GM06990 (cell line): ENCODE measurements around the gene RIC1.

Experiments
- DNase-seq: peaks from one replicate; pipeline ENCODE4 v3.0.0-alpha.2; 2011; ENCODE audit not compliant: insufficient read length; ENCODE audit errors: extremely low read depth
- H3K27me3 ChIP-seq: replicated peaks from 2 replicates; pipeline ENCODE4 v1.6.0; 2011; ENCODE audit warnings: low read length; ENCODE audit not compliant: control insufficient read depth, insufficient read depth
- H3K36me3 ChIP-seq: 2 replicates; pipeline ENCODE4 v1.5.1; 2011; ENCODE audit warnings: low read length; ENCODE audit not compliant: control insufficient read depth, insufficient read depth
- H3K4me3 ChIP-seq: replicated peaks from 2 replicates; pipeline ENCODE4 v1.5.1; 2011; ENCODE audit warnings: low read depth, mild to moderate bottlenecking, control low read depth, low read length
- TF ChIP-seq, protein P1 (sequence below): IDR thresholded peaks from 2 replicates; pipeline ENCODE4 v1.5.1; 2011; ENCODE audit warnings: low read length, control low read depth, mild to moderate bottlenecking, inconsistent platforms; ENCODE audit not compliant: insufficient read depth, poor library complexity, severe bottlenecking

RIC1 gene

DNA sequence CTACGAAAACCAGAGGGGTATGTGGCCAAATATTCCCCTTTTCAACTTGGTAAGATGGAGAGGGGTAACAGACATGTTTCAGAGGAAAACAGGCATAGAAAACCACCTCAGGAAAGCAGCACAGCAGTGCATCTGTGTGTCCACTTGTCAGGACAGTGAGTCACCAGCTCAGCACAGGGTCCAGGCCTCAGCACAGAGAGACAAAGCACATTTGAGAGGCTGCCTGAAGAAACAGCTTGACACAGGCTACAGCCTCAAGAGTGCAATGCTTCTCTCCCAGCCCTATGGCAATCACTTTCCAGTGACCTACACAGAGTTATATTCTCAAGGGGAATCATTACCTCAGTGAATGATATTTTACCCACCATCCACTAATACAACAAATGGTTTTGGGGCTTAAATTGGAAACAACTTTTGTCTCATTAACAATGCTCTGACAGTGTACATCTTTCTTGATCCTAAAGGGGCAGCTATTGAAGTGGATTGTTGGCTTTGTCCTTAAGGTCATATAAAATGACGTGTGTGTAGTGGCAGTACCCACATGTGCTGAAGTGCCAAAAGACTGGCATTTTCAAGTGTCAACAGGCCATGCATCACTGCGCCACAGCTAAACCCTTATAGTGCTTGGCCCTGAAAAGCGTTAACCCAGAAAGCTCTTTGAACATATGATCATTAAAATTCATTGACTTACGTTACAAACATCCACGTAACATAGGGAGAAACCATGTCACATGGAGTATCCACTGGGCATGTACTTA is 157.6 kb downstream of the RIC1 start:
- Histone ChIP-seq H3K4me3 (no peak overlapping the region), H3K27me3 (no peaks in the 10 kb centered on the region), H3K36me3 (peaks cover 5% of the 10 kb centered on the region)
- DNase-seq = no peak
- TF ChIP-seq, protein P1, sequence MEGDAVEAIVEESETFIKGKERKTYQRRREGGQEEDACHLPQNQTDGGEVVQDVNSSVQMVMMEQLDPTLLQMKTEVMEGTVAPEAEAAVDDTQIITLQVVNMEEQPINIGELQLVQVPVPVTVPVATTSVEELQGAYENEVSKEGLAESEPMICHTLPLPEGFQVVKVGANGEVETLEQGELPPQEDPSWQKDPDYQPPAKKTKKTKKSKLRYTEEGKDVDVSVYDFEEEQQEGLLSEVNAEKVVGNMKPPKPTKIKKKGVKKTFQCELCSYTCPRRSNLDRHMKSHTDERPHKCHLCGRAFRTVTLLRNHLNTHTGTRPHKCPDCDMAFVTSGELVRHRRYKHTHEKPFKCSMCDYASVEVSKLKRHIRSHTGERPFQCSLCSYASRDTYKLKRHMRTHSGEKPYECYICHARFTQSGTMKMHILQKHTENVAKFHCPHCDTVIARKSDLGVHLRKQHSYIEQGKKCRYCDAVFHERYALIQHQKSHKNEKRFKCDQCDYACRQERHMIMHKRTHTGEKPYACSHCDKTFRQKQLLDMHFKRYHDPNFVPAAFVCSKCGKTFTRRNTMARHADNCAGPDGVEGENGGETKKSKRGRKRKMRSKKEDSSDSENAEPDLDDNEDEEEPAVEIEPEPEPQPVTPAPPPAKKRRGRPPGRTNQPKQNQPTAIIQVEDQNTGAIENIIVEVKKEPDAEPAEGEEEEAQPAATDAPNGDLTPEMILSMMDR = no peak

DNA sequence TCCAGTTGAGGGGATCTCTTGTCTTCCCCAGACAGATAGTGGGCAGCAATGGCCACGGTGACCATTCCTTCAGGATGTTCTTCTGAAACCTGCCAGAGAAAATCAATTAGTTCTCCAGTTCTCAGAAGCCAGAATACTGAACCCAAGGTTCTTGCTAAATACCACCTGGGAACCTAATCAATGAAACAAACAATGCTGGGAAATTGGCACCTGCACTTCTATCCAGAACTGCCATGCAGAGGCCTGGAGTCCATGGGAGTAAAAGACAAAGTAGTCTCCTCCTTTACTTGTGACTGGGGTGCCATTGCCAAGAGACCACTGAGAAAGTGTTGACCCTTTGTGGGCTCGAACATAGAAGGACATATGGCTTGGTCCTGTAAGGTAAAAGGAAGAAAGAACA is 158.3 kb downstream of the RIC1 start:
- TF ChIP-seq, protein P1 = no peak

DNA sequence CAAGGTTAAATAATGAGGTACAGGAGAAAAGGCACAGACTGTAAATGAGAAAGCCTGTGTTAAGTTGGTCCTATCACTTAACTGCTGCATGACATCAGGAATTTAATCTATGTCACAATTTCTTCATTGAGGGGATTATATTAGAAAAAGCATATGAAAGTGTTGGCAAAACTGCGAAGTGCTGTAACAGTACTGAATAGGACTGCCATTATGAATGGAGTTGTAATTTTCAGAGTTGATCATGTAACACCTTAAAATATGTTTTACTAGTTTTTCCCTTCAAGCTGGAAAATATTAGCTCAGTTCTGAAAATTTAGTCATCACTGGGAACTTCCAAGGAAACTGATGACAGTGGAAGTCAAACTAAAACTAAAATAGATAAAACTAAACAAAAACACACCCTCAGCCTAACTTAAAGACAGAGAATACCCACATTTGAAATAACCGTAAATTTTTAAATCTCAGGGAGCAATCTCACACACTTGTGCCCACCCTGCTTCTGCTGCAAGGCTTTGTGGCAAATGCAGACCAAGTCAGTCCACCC is 158.9 kb downstream of the RIC1 start:
- DNase-seq = no peak
- Histone ChIP-seq H3K4me3 (no peak overlapping the region), H3K36me3 (peaks cover 5% of the 10 kb centered on the region), H3K27me3 (no peaks in the 10 kb centered on the region)
- TF ChIP-seq, protein P1 = no peak

More for the DNA sequence above, 158.3 kb downstream of the RIC1 start:
- no peak overlapping the region for H3K4me3 ChIP-seq
- no peak for DNase-seq
- no peaks in the 10 kb centered on the region for H3K27me3 ChIP-seq
- peaks cover 5% of the 10 kb centered on the region for H3K36me3 ChIP-seq

DNA sequence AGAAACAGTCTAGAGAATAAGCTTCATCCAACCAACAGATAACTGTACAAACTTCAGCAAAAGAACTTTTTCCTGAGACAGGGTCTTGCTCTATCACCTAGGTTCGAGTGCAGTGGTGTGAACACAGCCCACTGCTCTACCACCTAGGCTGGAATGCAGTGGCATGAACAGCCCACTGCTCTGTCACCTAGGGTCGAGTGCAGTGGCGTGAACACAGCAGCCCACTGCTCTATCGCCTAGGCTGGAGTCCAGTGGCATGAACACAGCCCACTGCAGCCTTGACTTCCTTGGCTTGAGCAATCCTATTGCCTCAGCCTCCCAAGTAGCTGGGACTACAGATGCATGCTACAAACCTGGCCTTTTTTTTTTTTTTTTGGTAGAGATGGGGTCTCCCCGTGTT is 160.6 kb downstream of the RIC1 start:
- no peaks in the 10 kb centered on the region for H3K27me3 ChIP-seq
- H3K36me3 ChIP-seq = peaks cover 5% of the 10 kb centered on the region
- no peak for DNase-seq
- no peak overlapping the region for H3K4me3 ChIP-seq
- TF ChIP-seq, protein P1 = no peak

DNA sequence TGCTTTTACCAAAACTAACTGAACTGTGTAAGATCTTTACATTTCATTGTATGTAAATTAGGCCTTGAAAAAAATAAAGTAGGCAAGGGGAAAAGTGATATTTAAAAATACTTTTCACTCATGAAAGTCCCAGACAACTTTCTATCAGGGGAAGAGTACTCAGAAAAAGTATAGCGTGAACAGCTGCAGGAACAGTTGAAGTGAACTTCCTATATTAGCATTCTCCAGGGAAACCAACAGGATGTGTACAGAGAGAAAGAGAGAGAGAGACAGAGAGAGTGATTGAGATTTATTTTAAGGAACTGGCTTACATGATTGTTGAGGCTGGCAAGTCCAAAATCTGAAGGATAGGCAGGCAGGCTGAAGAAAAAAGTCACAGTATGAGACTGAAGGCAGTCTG is 162.0 kb downstream of the RIC1 start:
- TF ChIP-seq, protein P1 = no peak
- DNase-seq = no peak
- Histone ChIP-seq H3K4me3 (no peak overlapping the region), H3K36me3 (peaks cover 5% of the 10 kb centered on the region), H3K27me3 (no peaks in the 10 kb centered on the region)
